HEK293T (cell line): ENCODE measurements around the gene PLB1.

Source experiments
- CTCF ChIA-PET: fragments of 350-600 bp; formaldehyde crosslinking; extraction: SDS; loops from one replicate; lab custom pipeline; 2021; ENCODE audit warnings: antibody characterized with exemption, inconsistent platforms; lab: Yijun Ruan, JAX
- POLR2A ChIA-PET: fragments of 350-600 bp; formaldehyde crosslinking; extraction: SDS; loops from one replicate; lab custom pipeline; 2020; ENCODE audit warnings: antibody characterized with exemption, inconsistent platforms; lab: Yijun Ruan, JAX
- DNase-seq: peaks from one replicate; pipeline ENCODE4 v3.0.0; 2012; ENCODE audit warnings: mixed read lengths; ENCODE audit errors: extremely low spot score
- ARNT ChIP-seq: fragments of 450-650 bp; IDR thresholded peaks from 2 replicates; pipeline ENCODE4 v1.6.1; 2017; ENCODE audit warnings: mild to moderate bottlenecking
- BHLHE40 ChIP-seq: fragments of 450-650 bp; IDR thresholded peaks from 2 replicates; pipeline ENCODE4 v1.6.1; 2016; ENCODE audit warnings: mild to moderate bottlenecking, moderate library complexity, borderline replicate concordance
- CTBP1 ChIP-seq: fragments of 450-650 bp; IDR thresholded peaks from 2 replicates; pipeline ENCODE4 v1.6.1; 2016; ENCODE audit warnings: borderline replicate concordance
- ELF4 ChIP-seq: fragments of 450-650 bp; IDR thresholded peaks from 2 replicates; pipeline ENCODE4 v1.6.1; 2017; ENCODE audit warnings: antibody characterized with exemption
- FOXA1 ChIP-seq: fragments of 450-650 bp; IDR thresholded peaks from 2 replicates; pipeline ENCODE4 v1.6.1; 2016; ENCODE audit warnings: mild to moderate bottlenecking
- FOXK2 ChIP-seq: fragments of 450-650 bp; IDR thresholded peaks from 2 replicates; pipeline ENCODE4 v1.6.1; 2016; ENCODE audit warnings: mild to moderate bottlenecking
- FOXM1 ChIP-seq: fragments of 450-650 bp; IDR thresholded peaks from 2 replicates; pipeline ENCODE4 v1.6.1; 2017; ENCODE audit warnings: mild to moderate bottlenecking, borderline replicate concordance
- HDGF ChIP-seq: fragments of 450-650 bp; IDR thresholded peaks from 2 replicates; pipeline ENCODE4 v1.6.1; 2017; ENCODE audit warnings: antibody characterized with exemption, borderline replicate concordance
- L3MBTL2 ChIP-seq: fragments of 450-650 bp; conservative IDR thresholded peaks from 2 replicates; pipeline ENCODE4 v1.6.1; 2016; ENCODE audit warnings: mild to moderate bottlenecking
- LEF1 ChIP-seq: fragments of 450-650 bp; IDR thresholded peaks from 2 replicates; pipeline ENCODE4 v1.6.1; 2017; ENCODE audit warnings: mild to moderate bottlenecking, borderline replicate concordance
- NFRKB ChIP-seq: fragments of 450-650 bp; IDR thresholded peaks from 2 replicates; pipeline ENCODE4 v1.6.1; 2016; ENCODE audit warnings: mild to moderate bottlenecking, moderate library complexity
- PKNOX1 ChIP-seq: fragments of 450-650 bp; IDR thresholded peaks from 2 replicates; pipeline ENCODE4 v1.6.1; 2016
- SP1 ChIP-seq: fragments of 450-650 bp; IDR thresholded peaks from 2 replicates; pipeline ENCODE4 v1.6.1; 2017
- SUZ12 ChIP-seq: fragments of 450-650 bp; IDR thresholded peaks from 2 replicates; pipeline ENCODE4 v1.6.1; 2016; ENCODE audit warnings: mild to moderate bottlenecking
- TARDBP ChIP-seq: fragments of 450-650 bp; IDR thresholded peaks from 2 replicates; pipeline ENCODE4 v1.6.1; 2016
- ZNF384 ChIP-seq: fragments of 450-650 bp; IDR thresholded peaks from 2 replicates; pipeline ENCODE4 v1.6.1; 2016

The PLB1 gene

GRCh38 chr2:28666496-28667184, 170.8 kb downstream of the PLB1 start:
- ChIA-PET POLR2A (interaction anchor here (1.2 kb wide), 1 partner anchor 85 kb away, joined by 3 read pairs; the partner anchor contains the start of gene PPP1CB), CTCF (no interaction called here)
- DNase-seq, result no peak
- TF ChIP-seq SP1, result no peak
- TF ChIP-seq ZNF384, result no peak
- TF ChIP-seq TARDBP, result no peak
- TF ChIP-seq NFRKB, result no peak
- TF ChIP-seq CTBP1, result no peak
- no peak for TF ChIP-seq LEF1

- DNase-seq, result no peak
- no peak for TF ChIP-seq ZNF384
- no peak for TF ChIP-seq CTBP1
- TF ChIP-seq ELF4, result no peak
- no peak for TF ChIP-seq TARDBP
- no peak for TF ChIP-seq LEF1
- TF ChIP-seq HDGF, result no peak
- TF ChIP-seq FOXA1, result no peak
- TF ChIP-seq ARNT, result no peak
- TF ChIP-seq SUZ12, result no peak
- TF ChIP-seq SP1, result no peak
- no peak for TF ChIP-seq PKNOX1
- no peak for TF ChIP-seq FOXK2
- no peak for TF ChIP-seq FOXM1
- TF ChIP-seq NFRKB, result no peak
- TF ChIP-seq L3MBTL2, result no peak
- POLR2A ChIA-PET, result no interaction called here
- CTCF ChIA-PET, result no interaction called here
Measured at GRCh38 chr2:28667261-28667660, 171.4 kb downstream of the PLB1 start.

- ChIA-PET POLR2A (no interaction called here), CTCF (no interaction called here)
- no peak for TF ChIP-seq PKNOX1
- TF ChIP-seq L3MBTL2, result no peak
- TF ChIP-seq SUZ12, result no peak
- TF ChIP-seq LEF1, result no peak
- TF ChIP-seq FOXM1, result no peak
- no peak for TF ChIP-seq FOXA1
- no peak for TF ChIP-seq ZNF384
- TF ChIP-seq BHLHE40, result no peak
- no peak for TF ChIP-seq HDGF
- TF ChIP-seq CTBP1, result no peak
- TF ChIP-seq ARNT, result no peak
- no peak for TF ChIP-seq TARDBP
- DNase-seq, result no peak
Measured at GRCh38 chr2:28668106-28668814, 172.4 kb downstream of the PLB1 start.

GRCh38 chr2:28668880-28669279, 173.0 kb downstream of the PLB1 start:
- no peak for DNase-seq
- CTCF ChIA-PET, result no interaction called here
- TF ChIP-seq FOXM1, result no peak
- TF ChIP-seq FOXA1, result no peak
- no peak for TF ChIP-seq FOXK2
- no peak for TF ChIP-seq TARDBP
- TF ChIP-seq ELF4, result no peak
- TF ChIP-seq SP1, result no peak
- no peak for TF ChIP-seq SUZ12
- TF ChIP-seq BHLHE40, result no peak
- TF ChIP-seq CTBP1, result no peak
- TF ChIP-seq L3MBTL2, result no peak
- TF ChIP-seq ZNF384, result no peak
- POLR2A ChIA-PET, result no interaction called here

- no peak for DNase-seq
- TF ChIP-seq SUZ12 (no peak), FOXA1 (no peak), PKNOX1 (no peak), FOXK2 (no peak), LEF1 (no peak), ARNT (no peak), SP1 (no peak), CTBP1 (no peak), ZNF384 (no peak), ELF4 (no peak), BHLHE40 (no peak), NFRKB (no peak), FOXM1 (no peak), HDGF (no peak), L3MBTL2 (no peak), TARDBP (no peak)
- POLR2A ChIA-PET, result no interaction called here
- CTCF ChIA-PET, result interaction anchor here (0.5 to 0.8 kb wide), 3 partner anchors 23 to 897 kb away, joined by 3 read pairs; no protein-coding TSS in a partner anchor
Measured at GRCh38 chr2:28670856-28671255, 175.0 kb downstream of the PLB1 start.
